Thyroid gland (tissue), 4 donors: Measurements from ENCODE around the gene PLA2G2C. TPM values are rescaled to one million over a fixed set of nuclear protein-coding genes. Genes with fewer than 3 reads are reported as not detected.
"Not testable (repeated sequence)": the region's sequence is repeated elsewhere in the genome, so short reads cannot be mapped to it uniquely, and the experiment has no call there.

Experiments used
- DNase-seq, 2 donors: peaks; one replicate each; pipeline ENCODE4 v3.0.0-alpha.2; 2019
- H3K27ac ChIP-seq, 3 donors: fragments of 200-600 bp; sonication (generic); 1 replicate in 2 of 3; 2 replicates in 1 of 3; pipeline ENCODE4 v1.5.1; 2016 to 2019; ENCODE audit warnings: mild to moderate bottlenecking in 1 of 3, moderate library complexity in 1 of 3
- H3K27me3 ChIP-seq: fragments of 200-600 bp; sonication (generic); one replicate; pipeline ENCODE4 v1.5.1; 2019
- H3K36me3 ChIP-seq, 2 donors: fragments of 200-600 bp; sonication (generic); one replicate each; pipeline ENCODE4 v1.5.1; 2016 to 2019
- H3K4me1 ChIP-seq, 2 donors: fragments of 200-600 bp; sonication (generic); one replicate each; pipeline ENCODE4 v1.5.1; 2017 to 2019
- H3K4me3 ChIP-seq, 3 donors: fragments of 200-600 bp; sonication (generic); replicated peaks in 1 of 3; 1 replicate in 2 of 3; 2 replicates in 1 of 3; pipeline ENCODE4 v1.5.1; 2016; ENCODE audit warnings: mild to moderate bottlenecking in 1 of 3
- H3K9me3 ChIP-seq: fragments of 200-600 bp; sonication (generic); one replicate; pipeline ENCODE4 v1.5.1; 2017
- CTCF ChIP-seq, 6 experiments: fragments of 200-600 bp in 3 of 6; fragments of 450-650 bp in 3 of 6; sonication (generic) in 3 of 6; IDR thresholded peaks; one replicate each; pipeline ENCODE4 v1.5.1; 2016 to 2019; ENCODE audit warnings: antibody characterized with exemption in 6 of 6, mild to moderate bottlenecking in 2 of 6, inconsistent platforms in 1 of 6, moderate library complexity in 1 of 6
- POLR2A ChIP-seq, 2 donors: fragments of 450-650 bp; IDR thresholded peaks; one replicate each; pipeline ENCODE4 v1.6.1; 2017; ENCODE audit warnings: antibody characterized with exemption in 2 of 2, mild to moderate bottlenecking in 2 of 2, moderate library complexity in 1 of 2
- WGBS, 2 donors: methylation state at CpG; one replicate each; pipeline ENCODE4 v1.1.5; 2017; 5-methylcytosine and 5-hydroxymethylcytosine counted together
- intact Hi-C: fragments of 100-400 bp; cut with DNase I; formaldehyde crosslinking; loops from one replicate; pipeline ENCODE4 v1.15.1; 2023
- total RNA-seq, 4 donors: library from RNA; depleted of rRNA; stranded (reverse); fragments of >200 nt; gene quantifications; one replicate each; pipeline ENCODE4 v1.2.3, GENCODE V29; 2016

PLA2G2C gene
- total RNA-seq, 4 donors from 2014 or later: not detected

GRCh38 chr1:20223551-20224419 lies 37.5 kb upstream of the PLA2G2C start:
- Histone ChIP-seq H3K4me1 (peaks cover 15 to 21% of the 10 kb centered on the region in 2 donors), H3K4me3 (no peak overlapping the region), H3K36me3 (no peaks in the 10 kb centered on the region), H3K27ac (peak overlapping the region in 2 of 3 donors; percentile 9 to 13), H3K27me3 (no peaks in the 10 kb centered on the region), H3K9me3 (no peaks in the 10 kb centered on the region)
- 22 to 27% methylated on average over 17 to 18 of the region's 18 CpGs for WGBS, 2 donors
- intact Hi-C loops: no loop called here
- peak; percentile 66 to 69 for DNase-seq
- TF ChIP-seq CTCF (IDR thresholded peaks at IDR 0.05) (no peak), POLR2A (IDR thresholded peaks at IDR 0.05) (no peak)

- intact Hi-C loops: no loop called here
- Histone ChIP-seq H3K27me3 (no peaks in the 10 kb centered on the region), H3K9me3 (no peaks in the 10 kb centered on the region), H3K4me1 (peaks cover 13 to 15% of the 10 kb centered on the region in 2 donors), H3K27ac (no peak overlapping the region), H3K4me3 (no peak overlapping the region), H3K36me3 (no peaks in the 10 kb centered on the region)
- TF ChIP-seq CTCF (IDR thresholded peaks at IDR 0.05): no peak
- TF ChIP-seq POLR2A (IDR thresholded peaks at IDR 0.05): no peak
- DNase-seq: no peak
- 96 to 98% methylated on average over 2 of the region's 2 CpGs for WGBS, 2 donors
Observed at GRCh38 chr1:20223106-20223505, 36.8 kb upstream of the PLA2G2C start.

- no peak overlapping the region for H3K27ac ChIP-seq
- H3K9me3 ChIP-seq: no peaks in the 10 kb centered on the region
- no peaks in the 10 kb centered on the region for H3K27me3 ChIP-seq
- no peak overlapping the region for H3K4me3 ChIP-seq
- no peak for DNase-seq
- intact Hi-C loops: no loop called here
- no peak for TF ChIP-seq POLR2A (IDR thresholded peaks at IDR 0.05)
- TF ChIP-seq CTCF (IDR thresholded peaks at IDR 0.05): no peak
- no peaks in the 10 kb centered on the region for H3K36me3 ChIP-seq
- H3K4me1 ChIP-seq: peaks cover 6 to 10% of the 10 kb centered on the region in 2 donors
- 64 to 68% methylated on average over 5 of the region's 5 CpGs for WGBS, 2 donors
Observed at GRCh38 chr1:20220036-20220435, 33.7 kb upstream of the PLA2G2C start.

GRCh38 chr1:20219053-20219452 lies 32.7 kb upstream of the PLA2G2C start:
- H3K27ac ChIP-seq, H3K9me3 ChIP-seq, intact Hi-C loops, H3K4me1 ChIP-seq, H3K4me3 ChIP-seq, DNase-seq, H3K27me3 ChIP-seq, H3K36me3 ChIP-seq: not testable (repeated sequence)
- 91 to 94% methylated on average over 6 of the region's 6 CpGs for WGBS, 2 donors

- peaks cover 6 to 10% of the 10 kb centered on the region in 2 donors for H3K4me1 ChIP-seq
- no peak for DNase-seq
- no peaks in the 10 kb centered on the region for H3K36me3 ChIP-seq
- no peak overlapping the region for H3K4me3 ChIP-seq
- peak in 1 of 6 experiments; percentile 15 for TF ChIP-seq CTCF (IDR thresholded peaks at IDR 0.05)
- TF ChIP-seq POLR2A (IDR thresholded peaks at IDR 0.05): no peak
- intact Hi-C loops: no loop called here
- 50 to 67% methylated on average over 1 of the region's 1 CpG for WGBS, 2 donors
- no peak overlapping the region for H3K27ac ChIP-seq
- no peaks in the 10 kb centered on the region for H3K27me3 ChIP-seq
- H3K9me3 ChIP-seq: no peaks in the 10 kb centered on the region
Observed at GRCh38 chr1:20216574-20216973, 30.3 kb upstream of the PLA2G2C start.
